NCI-H2029 treated with DMSO at 0.1 percent for 48 hours (cell line): ENCODE results near the gene PCDH1.
"Not testable (repeated sequence)": the region's sequence is repeated elsewhere in the genome, so short reads cannot be mapped to it uniquely, and the experiment has no call there.

ENCODE experiments used
- DNase-seq: peaks from one replicate; lab custom pipeline; 2025; lab: John Stamatoyannopoulos, UW

The PCDH1 gene

DNA sequence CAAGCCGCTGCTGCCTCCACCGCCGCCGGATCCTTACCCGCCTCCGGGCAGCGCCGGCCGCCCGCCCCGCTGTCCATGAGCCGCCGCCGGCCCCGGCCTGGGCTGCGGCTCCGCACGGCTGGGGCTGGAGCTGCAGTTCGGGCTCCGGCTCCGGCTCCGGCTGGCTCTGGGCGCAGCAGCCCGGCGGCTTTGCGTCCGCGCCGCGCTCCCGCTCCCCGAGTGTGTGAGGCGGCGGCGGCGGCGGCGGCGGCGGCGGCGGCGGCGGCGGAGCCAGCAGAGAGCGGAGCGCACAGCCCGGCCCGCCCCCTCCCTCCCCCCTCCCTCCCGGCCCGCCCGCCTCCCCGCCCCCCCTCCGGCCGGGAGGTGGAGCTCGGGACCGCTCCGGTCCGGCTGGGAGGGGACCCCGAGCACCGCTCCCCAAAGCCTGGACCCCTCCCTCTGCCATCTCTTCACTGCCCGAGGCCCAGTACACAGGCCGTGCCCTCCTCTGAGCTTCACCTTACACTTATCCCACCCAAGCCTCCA lies at the start of gene PCDH1:
PCDH1 (minus strand) TSS at position 225 of the 525 bp plus-strand sequence; CDS start at position 77, 148 bp downstream.
- DNase-seq: no peak

- no peak for DNase-seq
Measured at GRCh38 chr5:141926434-141926833, 48.2 kb upstream of the PCDH1 start.

GRCh38 chr5:141923448-141924313 lies 45.5 kb upstream of the PCDH1 start, which contains the start of gene DELE1:
TSS of gene DELE1 (plus strand) at chr5:141923871. CDS start at chr5:141923942, 71 bp downstream.
- peak; percentile 82 for DNase-seq

DNA sequence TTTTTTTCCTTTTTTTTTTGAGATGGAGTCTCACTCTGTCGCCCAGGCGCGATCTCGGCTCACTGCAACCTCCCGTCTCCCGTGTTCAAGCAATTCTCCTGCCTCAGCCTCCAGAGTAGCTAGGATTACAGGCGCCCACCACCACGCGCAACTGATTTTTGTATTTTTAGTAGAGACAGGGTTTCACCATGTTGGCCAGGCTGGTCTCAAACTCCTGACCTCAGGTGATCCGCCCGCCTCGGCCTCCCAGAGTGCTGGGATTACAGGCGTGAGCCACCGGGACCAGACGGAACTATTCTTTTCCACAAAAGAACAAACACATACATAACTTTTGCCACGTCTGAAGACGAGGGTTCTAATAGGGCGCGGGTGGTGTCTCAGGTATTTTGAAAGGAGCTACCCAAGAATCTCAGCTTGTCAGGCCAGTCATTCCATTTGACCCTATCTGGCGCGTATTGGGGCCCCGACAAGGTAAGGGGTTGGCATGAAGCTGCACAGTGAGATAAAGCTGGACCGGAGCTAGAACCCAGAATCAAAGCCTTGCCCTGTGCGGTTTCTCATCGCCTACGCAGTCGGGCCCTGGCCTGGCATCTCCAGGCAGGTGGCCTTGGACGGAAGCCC lies 44.7 kb upstream of the PCDH1 start:
- not testable (repeated sequence) for DNase-seq

DNA sequence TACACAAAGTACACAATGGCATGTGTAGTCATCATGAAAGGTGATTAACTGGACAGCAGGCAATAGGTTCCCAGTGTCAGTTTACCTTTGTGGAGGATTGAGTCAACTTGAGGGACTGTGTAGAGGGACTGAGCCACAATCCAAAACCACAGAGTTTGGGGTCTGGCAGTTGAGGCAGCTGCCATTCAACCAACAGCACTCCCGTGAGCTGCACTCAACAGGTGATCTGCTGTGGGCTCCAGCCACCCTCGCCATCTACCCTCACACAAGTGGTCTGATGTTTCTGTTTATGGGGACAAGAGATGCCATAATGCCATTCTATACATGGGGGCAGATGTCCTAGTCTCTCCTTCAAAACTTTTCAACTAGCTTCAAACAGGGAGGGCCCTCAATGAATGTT lies 42.6 kb upstream of the PCDH1 start:
- no peak for DNase-seq

GRCh38 chr5:141919218-141920119 lies 41.3 kb upstream of the PCDH1 start:
- DNase-seq: no peak

- DNase-seq: no peak
Measured at GRCh38 chr5:141917760-141918159, 39.5 kb upstream of the PCDH1 start.

DNA sequence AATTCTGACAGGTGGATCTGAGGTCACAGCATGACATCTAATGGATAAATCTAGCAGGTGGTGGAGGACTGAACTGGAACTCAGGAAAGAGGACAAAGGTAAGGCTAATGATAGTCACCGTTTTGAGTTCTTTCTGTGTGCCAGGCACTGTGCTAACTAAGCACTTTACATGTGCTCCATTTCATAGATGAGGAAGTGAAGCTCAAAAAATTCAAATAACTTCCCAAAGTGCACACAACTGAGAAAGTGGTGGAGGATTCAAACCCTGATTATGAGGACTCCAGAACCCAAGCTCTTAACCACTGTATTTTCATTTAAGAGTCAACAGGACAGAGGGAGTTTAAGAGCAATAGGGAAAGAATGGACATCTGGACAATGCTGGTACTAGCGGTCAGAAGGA lies 38.3 kb upstream of the PCDH1 start:
- no peak for DNase-seq

- no peak for DNase-seq
Measured at GRCh38 chr5:141915881-141916336, 37.7 kb upstream of the PCDH1 start.

GRCh38 chr5:141914797-141915196 lies 36.6 kb upstream of the PCDH1 start:
- DNase-seq: no peak

DNA sequence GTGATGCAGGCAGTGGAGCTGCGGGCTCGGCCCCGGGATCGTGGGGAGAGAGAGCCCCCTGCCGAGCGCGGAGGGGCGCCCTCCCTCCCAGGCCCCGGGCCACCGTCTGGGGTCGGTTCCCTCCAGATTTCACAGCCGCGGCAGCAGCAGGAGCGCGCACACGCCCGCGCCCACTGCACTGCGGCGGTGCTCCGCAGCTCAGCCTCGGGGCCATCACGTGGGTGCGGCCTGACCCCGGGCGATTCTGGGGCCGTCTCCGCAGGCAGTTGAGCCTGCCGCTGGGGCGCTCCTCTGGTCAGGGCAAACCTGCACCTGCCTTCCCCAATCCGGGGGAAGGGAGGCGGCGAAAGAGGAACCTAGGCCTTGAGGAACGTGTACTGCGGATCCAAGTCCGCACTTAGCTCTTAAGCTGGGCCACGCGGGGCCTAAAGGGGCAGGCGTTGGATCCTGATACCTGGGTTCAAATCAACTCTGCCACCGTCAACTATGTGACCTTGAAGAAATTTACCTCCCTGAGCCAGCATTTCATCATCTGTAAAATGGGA lies 36.1 kb upstream of the PCDH1 start:
- no peak for DNase-seq

DNA sequence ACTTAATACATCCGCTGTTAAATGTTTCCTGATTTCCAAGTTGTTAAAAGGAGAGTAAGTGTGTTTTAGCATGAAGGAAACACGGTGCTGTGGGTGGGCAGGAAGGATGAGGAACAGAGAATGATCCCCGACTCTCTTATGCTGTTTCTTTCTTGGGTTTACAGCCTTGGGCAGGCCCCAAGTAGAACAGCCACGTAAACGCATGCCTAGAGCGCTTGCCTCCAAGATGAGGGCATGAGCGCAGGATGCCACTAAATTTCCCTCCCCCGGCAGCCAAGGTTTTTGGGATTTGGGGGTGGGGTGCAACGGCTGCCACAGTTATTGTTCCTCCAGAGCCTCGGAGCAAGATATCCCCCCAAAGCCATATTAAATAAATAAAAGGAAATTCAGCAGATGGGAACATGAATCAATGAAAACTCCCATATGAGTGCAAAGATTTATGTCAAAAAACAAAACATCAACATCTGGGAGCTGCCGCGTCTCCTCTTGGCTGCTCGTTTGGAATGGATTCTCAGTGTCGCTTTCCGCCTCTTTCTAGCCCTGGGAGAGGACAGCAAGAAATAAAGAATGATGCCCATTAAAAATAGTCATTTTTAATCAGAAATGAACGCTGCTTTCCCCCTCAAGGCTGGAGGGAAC lies 35.5 kb upstream of the PCDH1 start:
- DNase-seq: no peak

DNA sequence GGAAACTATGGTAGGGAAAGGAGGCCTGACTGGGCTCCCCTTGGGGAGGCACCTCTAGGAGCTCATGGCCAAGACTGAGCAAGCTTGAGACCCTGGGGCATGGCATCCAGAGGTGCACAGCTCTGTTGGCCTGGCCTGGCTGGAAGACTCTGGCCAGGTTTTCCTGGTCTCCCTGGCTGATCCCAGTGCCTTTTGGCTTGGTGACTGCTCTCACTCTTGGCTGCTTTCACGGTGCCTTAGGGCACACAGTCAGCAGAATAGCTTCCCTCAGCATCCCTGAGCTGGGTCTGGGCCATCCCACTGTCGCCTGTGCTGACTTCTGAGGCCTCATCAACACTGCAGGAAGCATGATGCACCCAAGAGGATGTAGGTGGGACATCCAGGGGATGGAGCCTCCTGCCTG lies 32.1 kb upstream of the PCDH1 start:
- DNase-seq: no peak

GRCh38 chr5:141909212-141909611 lies 31.0 kb upstream of the PCDH1 start:
- DNase-seq: no peak

GRCh38 chr5:141908796-141909195 lies 30.6 kb upstream of the PCDH1 start:
- no peak for DNase-seq

- DNase-seq: no peak
Measured at GRCh38 chr5:141906972-141907371, 28.8 kb upstream of the PCDH1 start.

DNA sequence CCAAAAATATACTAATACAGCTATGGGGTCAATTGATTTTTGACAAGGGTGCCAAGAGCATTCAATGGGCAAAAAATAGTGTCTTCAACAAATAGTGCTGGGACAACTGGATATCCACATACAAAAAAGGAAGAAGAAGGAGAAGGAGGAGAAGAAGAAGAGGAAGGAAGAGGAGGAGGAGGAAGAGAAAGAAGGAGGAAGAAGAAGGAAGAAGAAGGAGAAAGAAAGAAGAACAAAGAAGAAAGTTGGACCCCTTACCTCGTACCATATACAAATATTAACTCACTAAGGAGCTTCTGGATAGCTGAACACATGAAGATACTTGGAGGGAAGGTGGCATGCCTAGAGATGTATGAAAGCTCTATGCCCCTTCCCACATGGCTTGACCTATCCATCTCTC lies 28.3 kb upstream of the PCDH1 start:
- no peak for DNase-seq

DNA sequence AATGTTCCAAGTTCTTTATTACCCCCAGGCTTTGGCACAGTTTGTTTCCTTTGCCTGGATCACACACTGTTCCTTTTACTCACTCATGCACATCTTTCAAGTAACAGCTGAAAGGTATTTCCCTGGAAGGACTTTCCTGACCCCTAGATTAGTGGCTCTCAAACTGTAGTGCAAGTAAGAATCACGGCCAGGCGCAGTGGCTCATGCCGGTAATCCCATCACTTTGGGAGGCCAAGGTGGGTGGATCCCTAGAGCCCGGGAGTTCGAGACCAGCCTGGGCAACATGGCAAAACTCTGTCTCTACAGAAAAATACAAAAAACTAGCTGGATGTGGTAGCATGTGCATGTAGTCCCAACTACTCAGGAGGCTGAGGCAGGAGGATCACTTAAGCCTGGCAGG lies 26.3 kb upstream of the PCDH1 start:
- DNase-seq: no peak

DNA sequence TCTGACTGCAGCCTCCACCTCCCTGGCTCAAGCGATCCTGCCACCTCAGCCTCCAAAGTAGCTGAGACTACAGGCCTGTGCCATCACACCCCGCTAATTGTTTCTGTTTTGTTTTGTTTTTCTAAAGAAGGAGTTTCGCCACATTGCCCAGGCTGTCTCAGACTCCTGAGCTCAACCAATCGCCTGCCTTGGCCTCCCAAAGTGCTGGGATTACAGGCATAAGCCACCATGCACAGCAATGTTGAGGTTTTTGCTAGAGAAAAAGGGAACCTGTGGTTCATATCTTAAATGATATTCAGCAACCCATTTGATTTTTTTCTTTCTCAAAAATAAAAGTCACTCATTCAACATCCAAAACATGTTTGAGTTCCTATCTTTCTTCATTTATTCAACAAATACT lies 25.1 kb upstream of the PCDH1 start:
- DNase-seq: no peak

DNA sequence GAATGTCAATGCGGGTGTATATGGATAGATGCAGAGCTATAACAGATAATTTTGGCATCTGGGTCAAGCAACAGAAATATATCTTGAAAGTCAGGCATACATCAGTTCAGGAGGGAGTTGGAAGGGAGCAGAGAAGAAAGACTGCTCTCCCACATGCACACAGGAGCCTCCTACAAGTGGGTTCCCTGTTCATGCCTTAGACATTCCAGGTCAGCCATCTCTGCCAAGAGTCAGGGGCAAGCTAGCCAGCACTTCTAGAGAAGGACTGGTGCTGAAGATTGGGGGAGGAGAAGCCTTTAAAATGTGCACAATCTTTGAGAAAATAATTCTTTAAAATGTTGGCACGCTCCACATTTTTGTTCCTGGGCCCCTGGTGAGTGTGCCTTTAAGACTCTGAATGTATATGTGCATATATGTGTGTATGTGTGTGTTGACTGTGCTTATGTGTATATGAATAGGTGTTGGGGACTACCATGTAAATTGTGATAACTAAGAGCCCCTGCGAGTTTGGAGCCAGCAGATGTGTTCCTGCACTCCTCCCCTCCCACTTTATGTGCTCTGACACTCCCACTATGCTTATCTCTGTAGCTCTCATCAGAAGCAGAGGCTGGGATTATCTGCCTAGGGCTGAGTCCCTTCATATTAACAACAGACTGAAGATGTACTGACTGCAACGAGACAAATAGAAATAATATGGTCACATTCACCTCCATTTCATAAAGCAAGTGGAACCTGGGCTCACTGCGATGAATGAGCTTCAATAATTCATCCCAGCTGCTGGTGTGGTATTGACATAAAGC lies 24.0 kb upstream of the PCDH1 start:
- DNase-seq: no peak
